ENCODE measurements around the gene GHRL.

DNA sequence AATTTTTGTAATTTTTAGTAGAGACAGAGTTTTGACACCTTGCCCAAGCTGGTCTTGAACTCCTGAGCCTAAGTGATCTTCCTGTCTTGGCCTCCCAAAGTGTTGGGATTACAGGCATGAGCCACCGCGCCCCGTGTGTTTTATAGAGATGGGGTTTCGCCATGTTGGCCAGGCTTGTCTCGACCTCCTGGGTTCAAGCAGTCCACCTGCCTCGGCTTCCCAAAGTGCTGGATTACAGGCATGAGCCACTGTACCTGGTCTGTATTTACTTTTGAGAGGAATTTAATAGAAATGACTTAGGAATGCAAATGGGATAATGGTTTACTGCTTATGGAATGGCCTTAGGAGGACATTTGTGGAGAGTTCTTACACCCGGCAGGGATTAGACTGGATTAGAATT is 33.7 kb downstream of the GHRL start:
- TF ChIP-seq, protein P1, sequence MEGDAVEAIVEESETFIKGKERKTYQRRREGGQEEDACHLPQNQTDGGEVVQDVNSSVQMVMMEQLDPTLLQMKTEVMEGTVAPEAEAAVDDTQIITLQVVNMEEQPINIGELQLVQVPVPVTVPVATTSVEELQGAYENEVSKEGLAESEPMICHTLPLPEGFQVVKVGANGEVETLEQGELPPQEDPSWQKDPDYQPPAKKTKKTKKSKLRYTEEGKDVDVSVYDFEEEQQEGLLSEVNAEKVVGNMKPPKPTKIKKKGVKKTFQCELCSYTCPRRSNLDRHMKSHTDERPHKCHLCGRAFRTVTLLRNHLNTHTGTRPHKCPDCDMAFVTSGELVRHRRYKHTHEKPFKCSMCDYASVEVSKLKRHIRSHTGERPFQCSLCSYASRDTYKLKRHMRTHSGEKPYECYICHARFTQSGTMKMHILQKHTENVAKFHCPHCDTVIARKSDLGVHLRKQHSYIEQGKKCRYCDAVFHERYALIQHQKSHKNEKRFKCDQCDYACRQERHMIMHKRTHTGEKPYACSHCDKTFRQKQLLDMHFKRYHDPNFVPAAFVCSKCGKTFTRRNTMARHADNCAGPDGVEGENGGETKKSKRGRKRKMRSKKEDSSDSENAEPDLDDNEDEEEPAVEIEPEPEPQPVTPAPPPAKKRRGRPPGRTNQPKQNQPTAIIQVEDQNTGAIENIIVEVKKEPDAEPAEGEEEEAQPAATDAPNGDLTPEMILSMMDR (IDR thresholded peaks at IDR 0.05; ENCODE audit: low read depth, low read length), result no peak
- TF ChIP-seq EZH2phosphoT487 (IDR thresholded peaks at IDR 0.05; ENCODE audit: low read depth), result no peak
